Uterus (tissue), 2 donors: ENCODE results near the gene RPL18.

Experiments
- POLR2A ChIP-seq, 2 donors: fragments of 450-650 bp; IDR thresholded peaks; one replicate each; pipeline ENCODE4 v1.6.1; 2016; ENCODE audit warnings: antibody characterized with exemption in 2 of 2, mild to moderate bottlenecking in 1 of 2, moderate library complexity in 1 of 2
- TF ChIP-seq, protein P1 (sequence below), 4 experiments: fragments of 200-600 bp in 2 of 4; fragments of 450-650 bp in 2 of 4; sonication (generic) in 2 of 4; IDR thresholded peaks; one replicate each; pipeline ENCODE4 v1.5.1; 2016 to 2019; ENCODE audit warnings: antibody characterized with exemption in 4 of 4, mild to moderate bottlenecking in 2 of 4, moderate library complexity in 1 of 4

DNA sequence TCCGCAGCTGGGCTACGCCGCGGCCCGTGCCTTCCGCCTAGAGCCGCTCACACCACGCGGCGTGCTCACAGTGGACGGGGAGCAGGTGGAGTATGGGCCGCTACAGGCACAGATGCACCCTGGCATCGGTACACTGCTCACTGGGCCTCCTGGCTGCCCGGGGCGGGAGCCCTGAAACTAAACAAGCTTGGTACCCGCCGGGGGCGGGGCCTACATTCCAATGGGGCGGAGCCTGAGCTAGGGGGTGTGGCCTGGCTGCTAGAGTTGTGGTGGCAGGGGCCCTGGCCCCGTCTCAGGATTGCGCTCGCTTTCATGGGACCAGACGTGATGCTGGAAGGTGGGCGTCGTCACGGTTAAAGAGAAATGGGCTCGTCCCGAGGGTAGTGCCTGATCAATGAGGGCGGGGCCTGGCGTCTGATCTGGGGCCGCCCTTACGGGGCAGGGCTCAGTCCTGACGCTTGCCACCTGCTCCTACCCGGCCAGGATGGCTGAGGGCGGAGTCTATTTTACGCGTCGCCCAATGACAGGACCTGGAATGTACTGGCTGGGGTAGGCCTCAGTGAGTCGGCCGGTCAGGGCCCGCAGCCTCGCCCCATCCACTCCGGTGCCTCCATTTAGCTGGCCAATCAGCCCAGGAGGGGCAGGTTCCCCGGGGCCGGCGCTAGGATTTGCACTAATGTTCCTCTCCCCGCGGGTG is 10.8 kb upstream of the RPL18 start:
- TF ChIP-seq, protein P1, sequence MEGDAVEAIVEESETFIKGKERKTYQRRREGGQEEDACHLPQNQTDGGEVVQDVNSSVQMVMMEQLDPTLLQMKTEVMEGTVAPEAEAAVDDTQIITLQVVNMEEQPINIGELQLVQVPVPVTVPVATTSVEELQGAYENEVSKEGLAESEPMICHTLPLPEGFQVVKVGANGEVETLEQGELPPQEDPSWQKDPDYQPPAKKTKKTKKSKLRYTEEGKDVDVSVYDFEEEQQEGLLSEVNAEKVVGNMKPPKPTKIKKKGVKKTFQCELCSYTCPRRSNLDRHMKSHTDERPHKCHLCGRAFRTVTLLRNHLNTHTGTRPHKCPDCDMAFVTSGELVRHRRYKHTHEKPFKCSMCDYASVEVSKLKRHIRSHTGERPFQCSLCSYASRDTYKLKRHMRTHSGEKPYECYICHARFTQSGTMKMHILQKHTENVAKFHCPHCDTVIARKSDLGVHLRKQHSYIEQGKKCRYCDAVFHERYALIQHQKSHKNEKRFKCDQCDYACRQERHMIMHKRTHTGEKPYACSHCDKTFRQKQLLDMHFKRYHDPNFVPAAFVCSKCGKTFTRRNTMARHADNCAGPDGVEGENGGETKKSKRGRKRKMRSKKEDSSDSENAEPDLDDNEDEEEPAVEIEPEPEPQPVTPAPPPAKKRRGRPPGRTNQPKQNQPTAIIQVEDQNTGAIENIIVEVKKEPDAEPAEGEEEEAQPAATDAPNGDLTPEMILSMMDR (IDR thresholded peaks at IDR 0.05): no peak
- TF ChIP-seq POLR2A (IDR thresholded peaks at IDR 0.05): no peak
